Measurements from ENCODE around the gene TIAM1.

GRCh38 chr21:31287201-31287600 is 56.9 kb downstream of the TIAM1 start:
- TF ChIP-seq EZH2 (IDR thresholded peaks at IDR 0.05; ENCODE audit: borderline replicate concordance, low read length) = no peak
- TF ChIP-seq, protein P1, sequence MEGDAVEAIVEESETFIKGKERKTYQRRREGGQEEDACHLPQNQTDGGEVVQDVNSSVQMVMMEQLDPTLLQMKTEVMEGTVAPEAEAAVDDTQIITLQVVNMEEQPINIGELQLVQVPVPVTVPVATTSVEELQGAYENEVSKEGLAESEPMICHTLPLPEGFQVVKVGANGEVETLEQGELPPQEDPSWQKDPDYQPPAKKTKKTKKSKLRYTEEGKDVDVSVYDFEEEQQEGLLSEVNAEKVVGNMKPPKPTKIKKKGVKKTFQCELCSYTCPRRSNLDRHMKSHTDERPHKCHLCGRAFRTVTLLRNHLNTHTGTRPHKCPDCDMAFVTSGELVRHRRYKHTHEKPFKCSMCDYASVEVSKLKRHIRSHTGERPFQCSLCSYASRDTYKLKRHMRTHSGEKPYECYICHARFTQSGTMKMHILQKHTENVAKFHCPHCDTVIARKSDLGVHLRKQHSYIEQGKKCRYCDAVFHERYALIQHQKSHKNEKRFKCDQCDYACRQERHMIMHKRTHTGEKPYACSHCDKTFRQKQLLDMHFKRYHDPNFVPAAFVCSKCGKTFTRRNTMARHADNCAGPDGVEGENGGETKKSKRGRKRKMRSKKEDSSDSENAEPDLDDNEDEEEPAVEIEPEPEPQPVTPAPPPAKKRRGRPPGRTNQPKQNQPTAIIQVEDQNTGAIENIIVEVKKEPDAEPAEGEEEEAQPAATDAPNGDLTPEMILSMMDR (conservative IDR thresholded peaks at IDR 0.05 in 1 of 2, IDR thresholded peaks at IDR 0.05 in 1 of 2; ENCODE audit: extremely low read depth in 1 of 2, insufficient read depth in 1 of 2, low read depth in 1 of 2, low read length in 2 of 2) = no peak

Data from mammary epithelial cell (primary cell).